Testis (tissue), 2 donors: ENCODE data around the gene KLF18.

Experiments used
- CTCF ChIP-seq, 3 experiments: fragments of 450-650 bp in 2 of 3; fragments of 200-600 bp in 1 of 3; sonication (generic) in 1 of 3; IDR thresholded peaks; one replicate each; pipeline ENCODE4 v1.5.1; 2016 to 2019; ENCODE audit warnings: antibody characterized with exemption in 3 of 3, mild to moderate bottlenecking in 2 of 3, moderate library complexity in 1 of 3
- POLR2A ChIP-seq: fragments of 450-650 bp; IDR thresholded peaks from one replicate; pipeline ENCODE4 v1.6.1; 2017; ENCODE audit warnings: antibody characterized with exemption, mild to moderate bottlenecking, moderate library complexity

GRCh38 chr1:44151332-44151731, 9.9 kb upstream of the KLF18 start:
- TF ChIP-seq CTCF (IDR thresholded peaks at IDR 0.05) (no peak), POLR2A (no peak)
